Bone marrow (tissue), 2 donors: ENCODE measurements around the gene ATP5MG.

Source experiments
- DNase-seq, 2 donors: peaks; one replicate each; lab custom pipeline; 2025; lab: John Stamatoyannopoulos, UW

Gene ATP5MG

GRCh38 chr11:118442908-118443589, 41.6 kb downstream of the ATP5MG start:
- no peak for DNase-seq

- no peak for DNase-seq
Observed at GRCh38 chr11:118443590-118444218, 42.3 kb downstream of the ATP5MG start.

- no peak for DNase-seq
Observed at GRCh38 chr11:118447423-118447822, 46.0 kb downstream of the ATP5MG start.

- DNase-seq, result no peak
Observed at GRCh38 chr11:118448294-118448693, 46.9 kb downstream of the ATP5MG start.

GRCh38 chr11:118449316-118449918, 48.0 kb downstream of the ATP5MG start:
- no peak for DNase-seq

GRCh38 chr11:118450451-118450850, 49.0 kb downstream of the ATP5MG start:
- DNase-seq, result no peak
